GM12801 (cell line): ENCODE results near the gene ZMYND8.

Source experiments
- TF ChIP-seq, protein P1 (sequence below): IDR thresholded peaks from one replicate; pipeline ENCODE4 v1.5.1; 2011; ENCODE audit warnings: control low read depth; ENCODE audit not compliant: insufficient read length; ENCODE audit errors: extremely low read depth

Gene ZMYND8

DNA sequence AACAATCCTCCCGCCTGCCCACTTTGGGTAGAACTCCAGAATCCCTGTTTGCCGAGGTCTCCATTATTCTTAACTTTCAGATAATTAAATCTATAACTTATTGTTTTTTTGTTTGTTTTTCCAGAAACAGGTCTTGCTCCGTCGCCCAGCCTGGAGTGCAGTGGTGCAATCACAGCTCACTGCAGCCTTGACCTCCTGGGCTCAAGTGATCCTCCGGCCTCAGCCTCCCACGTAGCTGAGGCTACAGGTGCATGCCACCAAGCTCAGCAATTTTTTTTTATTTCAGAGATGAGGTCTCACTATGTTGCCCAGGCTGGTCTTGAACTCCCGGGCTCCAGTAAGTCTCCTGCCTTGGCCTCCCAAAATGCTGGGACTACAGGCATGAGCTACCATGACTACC, 28.8 kb downstream of the ZMYND8 start:
- TF ChIP-seq, protein P1, sequence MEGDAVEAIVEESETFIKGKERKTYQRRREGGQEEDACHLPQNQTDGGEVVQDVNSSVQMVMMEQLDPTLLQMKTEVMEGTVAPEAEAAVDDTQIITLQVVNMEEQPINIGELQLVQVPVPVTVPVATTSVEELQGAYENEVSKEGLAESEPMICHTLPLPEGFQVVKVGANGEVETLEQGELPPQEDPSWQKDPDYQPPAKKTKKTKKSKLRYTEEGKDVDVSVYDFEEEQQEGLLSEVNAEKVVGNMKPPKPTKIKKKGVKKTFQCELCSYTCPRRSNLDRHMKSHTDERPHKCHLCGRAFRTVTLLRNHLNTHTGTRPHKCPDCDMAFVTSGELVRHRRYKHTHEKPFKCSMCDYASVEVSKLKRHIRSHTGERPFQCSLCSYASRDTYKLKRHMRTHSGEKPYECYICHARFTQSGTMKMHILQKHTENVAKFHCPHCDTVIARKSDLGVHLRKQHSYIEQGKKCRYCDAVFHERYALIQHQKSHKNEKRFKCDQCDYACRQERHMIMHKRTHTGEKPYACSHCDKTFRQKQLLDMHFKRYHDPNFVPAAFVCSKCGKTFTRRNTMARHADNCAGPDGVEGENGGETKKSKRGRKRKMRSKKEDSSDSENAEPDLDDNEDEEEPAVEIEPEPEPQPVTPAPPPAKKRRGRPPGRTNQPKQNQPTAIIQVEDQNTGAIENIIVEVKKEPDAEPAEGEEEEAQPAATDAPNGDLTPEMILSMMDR = no peak

DNA sequence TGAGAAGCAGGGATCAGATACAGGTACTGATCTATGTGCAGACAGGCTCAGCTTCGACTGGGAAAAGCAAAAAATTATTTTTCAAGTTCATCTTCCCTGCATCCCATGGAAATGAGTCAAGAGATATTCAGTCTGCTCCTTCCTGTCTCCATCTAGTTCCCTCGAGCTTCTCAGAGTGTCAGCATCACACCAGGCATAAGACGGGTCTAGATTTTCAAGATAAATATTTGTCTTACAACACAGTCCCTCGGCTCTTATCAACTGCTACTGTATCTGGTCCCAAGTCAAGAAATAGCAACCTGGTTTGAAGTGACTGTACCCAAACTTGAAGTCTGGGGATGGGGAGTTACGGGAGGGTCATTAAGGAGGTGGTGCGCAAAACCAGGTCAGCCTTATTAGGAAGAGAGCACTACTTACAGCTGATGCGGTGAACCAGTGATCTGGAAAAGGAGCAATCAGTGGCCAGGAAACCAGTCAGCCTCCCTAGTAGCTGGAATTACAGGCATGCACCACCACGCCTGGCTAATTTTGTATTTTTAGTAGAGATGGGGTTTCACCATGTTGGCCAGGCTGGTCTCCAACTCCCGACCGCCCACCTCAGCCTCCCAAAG, 29.7 kb downstream of the ZMYND8 start:
- TF ChIP-seq, protein P1 = no peak

DNA sequence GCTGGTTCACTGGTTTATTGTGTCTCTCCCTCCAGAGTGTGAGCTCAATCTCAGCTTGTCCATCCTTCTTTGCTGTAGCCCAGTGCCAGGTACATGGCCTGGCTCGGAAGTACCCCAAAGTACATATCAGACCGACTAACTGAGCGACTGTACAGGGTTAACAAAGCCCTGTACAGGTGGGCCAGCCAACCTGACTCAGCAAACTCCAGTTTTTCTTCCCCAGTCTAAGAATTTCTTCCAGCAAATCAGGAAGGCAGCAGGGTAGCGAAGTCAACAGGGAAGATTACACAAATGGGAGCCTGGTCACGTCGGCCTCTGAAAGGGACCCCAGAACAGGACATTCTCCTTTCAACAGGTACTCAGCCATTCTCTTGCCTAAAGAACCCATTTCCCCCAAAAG, 31.3 kb downstream of the ZMYND8 start:
- TF ChIP-seq, protein P1 = no peak

DNA sequence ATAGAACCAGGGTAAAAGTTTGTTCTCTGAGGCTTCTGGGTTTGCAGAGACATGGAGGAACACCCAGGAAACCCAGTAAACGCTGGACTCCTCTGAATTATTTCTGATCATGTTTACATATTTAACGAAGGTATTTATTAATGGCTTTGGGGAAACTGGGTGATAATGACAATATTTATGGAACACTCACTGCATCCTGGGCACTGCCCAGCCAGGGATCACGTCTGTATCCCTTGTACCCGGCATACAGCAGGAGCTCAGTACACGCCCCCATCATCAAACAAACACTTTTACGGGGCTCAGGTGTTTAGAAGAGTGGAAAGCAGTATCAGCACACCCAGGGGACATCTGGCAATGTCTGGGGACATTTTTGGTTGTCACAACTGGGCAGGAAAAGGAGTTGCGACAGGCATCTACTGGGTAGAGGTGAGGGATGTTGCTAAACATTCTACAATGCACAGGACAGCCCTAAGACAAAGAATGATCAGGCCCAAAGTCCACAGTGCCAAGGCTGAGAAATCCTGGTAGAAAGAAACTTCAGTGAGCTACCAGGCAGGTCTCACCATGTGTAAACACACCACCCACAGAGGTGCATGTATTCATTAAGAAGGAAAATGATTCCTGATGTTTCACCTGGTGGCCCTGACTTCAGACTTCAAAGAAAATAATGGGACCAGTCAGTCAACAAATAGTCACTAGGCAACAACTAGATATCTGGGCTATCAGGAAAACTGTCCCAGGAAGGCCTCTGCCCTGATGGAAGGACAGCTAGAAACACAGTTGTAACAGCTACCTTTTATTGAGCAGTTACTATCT, 35.3 kb downstream of the ZMYND8 start:
- TF ChIP-seq, protein P1 = no peak

DNA sequence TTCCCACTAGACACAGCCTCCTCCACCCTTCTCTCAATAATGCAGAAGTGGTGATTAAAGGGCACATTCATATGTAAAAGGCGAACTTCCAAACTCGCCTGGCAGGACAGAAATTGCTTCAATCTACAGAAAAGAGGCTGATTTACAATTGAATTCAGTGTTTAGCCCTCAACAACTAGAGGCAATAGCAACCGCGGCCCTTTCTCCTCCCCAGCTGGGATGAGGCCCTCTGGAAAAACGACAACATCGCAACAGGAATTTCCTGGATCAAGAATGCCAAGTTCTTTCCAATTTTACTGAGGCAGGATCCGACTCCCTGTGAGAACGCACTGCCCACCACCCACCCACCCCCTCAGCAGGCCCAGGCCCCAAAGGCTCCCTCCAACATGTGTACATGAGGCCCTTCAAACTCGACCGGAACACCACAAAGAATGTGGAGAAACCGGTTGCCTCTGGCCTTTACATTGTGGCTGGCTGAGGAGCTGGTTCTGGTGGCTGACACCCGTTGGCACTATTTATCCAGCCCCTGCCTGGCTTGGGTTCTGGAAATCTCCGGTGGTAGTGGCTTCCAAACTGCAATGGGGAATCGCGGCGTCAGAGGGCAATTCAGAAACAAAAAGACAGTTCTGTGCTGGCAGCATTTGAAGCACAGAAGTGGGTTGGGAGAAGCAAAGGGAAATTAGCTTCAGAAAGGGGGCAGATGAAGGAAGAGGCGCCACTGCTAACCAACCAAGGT, 36.8 kb downstream of the ZMYND8 start:
- TF ChIP-seq, protein P1 = no peak

DNA sequence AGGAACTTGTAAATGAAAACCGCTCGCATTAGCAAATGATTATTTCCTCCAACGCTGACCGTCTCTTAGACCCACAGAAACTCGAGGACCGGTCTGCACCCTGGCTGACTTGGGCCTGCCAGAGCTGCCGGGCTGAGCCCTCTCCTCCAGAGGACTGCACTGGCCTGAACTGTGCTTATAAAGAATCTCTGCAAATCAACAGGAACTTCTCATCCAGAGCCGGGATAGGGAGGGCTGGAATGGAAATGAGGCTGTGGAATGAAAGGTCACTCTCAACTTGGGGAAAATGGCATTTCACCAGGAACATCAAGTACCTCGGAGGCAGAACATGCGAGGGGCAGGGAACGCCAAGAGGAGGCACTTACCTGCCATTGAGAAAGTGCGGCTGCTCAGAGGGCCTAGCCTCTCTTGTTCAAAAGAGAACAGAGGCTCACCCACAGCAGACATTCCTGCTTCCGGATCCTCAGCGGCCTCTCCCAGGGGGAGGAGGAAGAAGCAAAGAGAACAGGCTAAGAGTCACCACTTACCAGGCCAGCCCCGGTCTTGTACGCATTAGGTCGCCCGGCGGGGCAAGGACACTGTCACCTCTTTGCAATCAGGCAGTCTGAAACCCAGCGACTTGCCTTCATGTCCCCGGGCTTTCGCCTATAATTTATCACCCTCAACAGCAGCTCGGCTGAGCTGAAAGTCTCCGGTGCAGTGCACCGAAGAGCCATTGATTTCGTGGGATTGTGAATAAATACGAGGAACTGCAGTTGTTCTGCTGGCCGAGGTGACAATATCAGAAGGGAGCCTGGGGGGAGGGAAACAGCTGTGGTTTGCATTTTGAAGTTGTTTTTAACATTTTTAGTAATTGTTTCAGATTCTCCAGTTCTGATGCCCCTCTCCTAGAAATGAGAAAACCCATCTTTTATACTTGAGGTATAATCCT, 37.6 kb downstream of the ZMYND8 start:
- TF ChIP-seq, protein P1 = no peak
